Chondrocyte (in vitro differentiated cells): ENCODE measurements around the gene RBM38. TPM values are rescaled to one million over a fixed set of nuclear protein-coding genes. Genes with fewer than 3 reads are reported as not detected.

Experiments
- DNase-seq: peaks from one replicate; pipeline ENCODE4 v3.0.0; 2021; ENCODE audit warnings: mixed read lengths, low spot score
- H3K27ac Mint-ChIP-seq: one replicate; pipeline ENCODE4 v1.8.0; 2021; ENCODE audit warnings: mild to moderate bottlenecking, moderate library complexity, mixed read lengths; ENCODE audit not compliant: unreplicated experiment
- H3K27me3 Mint-ChIP-seq: 2 replicates; pipeline ENCODE4 v1.8.0; 2021; ENCODE audit warnings: low read depth, mixed read lengths
- H3K36me3 Mint-ChIP-seq: 2 replicates; pipeline ENCODE4 v1.8.0; 2021; ENCODE audit warnings: low read depth, mixed read lengths
- H3K4me1 Mint-ChIP-seq: 2 replicates; pipeline ENCODE4 v1.8.0; 2021; ENCODE audit warnings: low read depth, mild to moderate bottlenecking, mixed read lengths
- H3K4me3 Mint-ChIP-seq: one replicate; pipeline ENCODE4 v1.8.0; 2021; ENCODE audit warnings: mild to moderate bottlenecking, moderate library complexity, mixed read lengths; ENCODE audit not compliant: unreplicated experiment
- H3K9me3 Mint-ChIP-seq: 2 replicates; pipeline ENCODE4 v1.8.0; 2021; ENCODE audit warnings: low read depth, mixed read lengths
- CTCF ChIP-seq: fragments of 200-600 bp; sonication (generic); IDR thresholded peaks from 2 replicates; pipeline ENCODE4 v1.5.0; 2021; ENCODE audit warnings: antibody characterized with exemption, mild to moderate bottlenecking, moderate library complexity
- total RNA-seq: library from RNA; stranded (reverse); gene quantifications from 3 replicates; pipeline ENCODE4 v1.2.1, GENCODE V29; 2021

The RBM38 gene
- total RNA-seq, 1 donor from 2014 or later, result 11.2 TPM

DNA sequence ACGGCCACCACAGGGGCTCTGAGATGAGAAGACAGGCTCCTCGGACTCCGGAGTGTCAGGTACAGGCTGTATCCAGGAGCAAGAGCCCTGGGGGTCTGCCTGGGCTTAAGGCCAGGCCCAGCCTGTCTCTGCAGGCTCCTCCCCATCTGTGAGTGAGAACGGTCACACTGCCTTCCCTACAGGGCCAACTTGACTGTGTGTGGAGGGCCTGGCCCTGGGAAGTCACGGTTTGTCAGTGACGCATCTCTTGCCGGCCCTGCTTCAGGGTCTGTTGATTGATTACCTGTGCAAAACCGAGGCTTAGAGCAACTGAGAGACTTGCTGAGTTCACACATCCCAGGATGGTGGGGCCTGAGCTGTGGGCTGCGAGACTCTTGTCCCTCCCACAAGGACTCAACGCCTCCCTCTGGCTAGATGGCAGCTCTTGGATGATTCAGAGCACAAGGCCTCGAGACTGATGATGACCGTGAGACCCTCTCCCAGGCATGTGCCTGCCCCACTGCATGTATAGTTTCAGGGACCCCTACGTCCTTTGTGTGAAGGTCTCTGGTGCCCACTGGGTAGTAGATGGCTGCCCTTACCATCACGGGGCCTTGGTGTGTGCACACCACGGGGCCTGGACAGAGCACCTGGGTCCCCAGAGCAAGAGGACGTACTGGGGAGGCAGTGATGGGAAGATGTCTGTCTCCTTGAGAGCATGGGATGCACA, 5.9 kb downstream of the RBM38 start:
- peaks cover 49% of the 10 kb centered on the region for H3K4me1 Mint-ChIP-seq
- no peaks in the 10 kb centered on the region for H3K27me3 Mint-ChIP-seq
- no peak for TF ChIP-seq CTCF
- no peak overlapping the region for H3K4me3 Mint-ChIP-seq
- no peaks in the 10 kb centered on the region for H3K9me3 Mint-ChIP-seq
- H3K36me3 Mint-ChIP-seq, result peaks cover 4% of the 10 kb centered on the region
- no peak overlapping the region for H3K27ac Mint-ChIP-seq
- peak; percentile 73 for DNase-seq

GRCh38 chr20:57397693-57398108, 6.5 kb downstream of the RBM38 start:
- DNase-seq, result peak; percentile 51
- H3K27ac Mint-ChIP-seq, result no peak overlapping the region
- no peaks in the 10 kb centered on the region for H3K9me3 Mint-ChIP-seq
- H3K4me3 Mint-ChIP-seq, result no peak overlapping the region
- peaks cover 4% of the 10 kb centered on the region for H3K36me3 Mint-ChIP-seq
- TF ChIP-seq CTCF, result no peak
- peaks cover 44% of the 10 kb centered on the region for H3K4me1 Mint-ChIP-seq
- H3K27me3 Mint-ChIP-seq, result no peaks in the 10 kb centered on the region

DNA sequence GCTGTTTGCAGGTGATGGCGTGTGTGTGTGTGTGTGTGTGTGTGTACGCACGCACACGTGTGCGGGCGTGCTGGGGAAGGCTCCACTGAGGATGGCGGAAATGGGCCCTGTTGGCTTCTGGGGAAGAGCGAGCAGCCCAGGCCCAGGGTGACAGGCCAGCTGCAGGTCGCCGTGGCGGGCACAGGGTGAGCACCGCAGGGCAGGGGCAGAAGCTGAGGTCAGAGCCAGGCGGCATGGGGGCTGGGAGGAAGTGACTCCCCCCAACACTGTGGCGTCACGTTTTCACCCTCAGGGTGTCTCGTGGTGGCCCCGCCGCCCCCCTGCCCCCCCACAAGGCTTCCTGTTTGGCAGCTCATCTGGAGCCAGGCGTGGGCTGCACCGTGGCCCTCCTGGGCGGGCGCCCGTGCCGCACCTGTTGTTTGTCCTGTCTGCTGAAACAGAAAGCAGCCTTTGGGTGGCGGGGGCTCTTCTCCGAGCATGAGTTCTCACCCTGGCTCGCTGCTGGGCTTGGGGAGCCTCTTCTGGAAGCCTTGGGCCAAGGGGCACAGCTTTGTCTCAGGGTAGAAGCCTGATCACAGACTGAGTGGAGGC, 7.1 kb downstream of the RBM38 start:
- Mint-ChIP-seq H3K36me3 (peaks cover 4% of the 10 kb centered on the region), H3K27me3 (no peaks in the 10 kb centered on the region), H3K9me3 (no peaks in the 10 kb centered on the region), H3K27ac (peak overlapping the region; percentile 74), H3K4me3 (no peak overlapping the region), H3K4me1 (peaks cover 37% of the 10 kb centered on the region)
- DNase-seq, result peak; percentile 77
- TF ChIP-seq CTCF, result no peak

DNA sequence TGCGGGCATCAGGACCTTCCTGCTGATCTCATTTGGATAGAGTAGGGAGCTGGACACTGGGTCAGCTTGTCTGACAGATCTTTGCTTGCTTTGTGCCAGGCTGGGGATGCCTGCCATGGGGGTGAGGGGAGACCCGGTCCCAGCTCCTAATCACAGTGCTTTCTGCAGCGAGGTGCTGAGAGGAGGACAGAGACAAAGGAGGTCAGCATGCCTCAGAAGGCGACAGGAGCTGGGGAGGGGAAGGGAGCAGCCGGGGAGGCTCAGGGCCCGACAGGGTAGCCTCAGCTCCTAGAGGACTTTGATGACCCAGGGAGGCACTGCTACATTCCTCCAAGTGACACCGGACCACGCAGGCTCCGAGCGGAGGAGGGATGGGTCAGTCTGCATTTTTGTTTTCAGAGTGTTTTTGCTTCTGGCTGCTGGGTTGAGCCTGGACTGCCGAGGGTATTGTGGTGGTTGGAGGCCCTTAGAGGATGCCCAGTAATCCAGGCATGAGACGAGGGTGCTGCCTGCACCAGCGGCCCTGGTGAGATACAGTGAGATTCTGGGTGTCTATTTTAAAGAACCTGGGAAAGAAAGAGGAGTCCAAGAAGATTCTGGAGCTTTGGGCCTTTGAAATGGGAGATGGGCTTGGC, 7.8 kb downstream of the RBM38 start:
- peak; percentile 69 for DNase-seq
- Mint-ChIP-seq H3K9me3 (no peaks in the 10 kb centered on the region), H3K4me1 (peaks cover 31% of the 10 kb centered on the region), H3K4me3 (no peak overlapping the region), H3K27ac (peak overlapping the region; percentile 74), H3K27me3 (no peaks in the 10 kb centered on the region), H3K36me3 (peaks cover 1% of the 10 kb centered on the region)
- TF ChIP-seq CTCF, result no peak

- H3K4me3 Mint-ChIP-seq, result no peak overlapping the region
- DNase-seq, result peak; percentile 81
- peaks cover 1% of the 10 kb centered on the region for H3K36me3 Mint-ChIP-seq
- no peak for TF ChIP-seq CTCF
- H3K27ac Mint-ChIP-seq, result peak overlapping the region; percentile 74
- H3K9me3 Mint-ChIP-seq, result no peaks in the 10 kb centered on the region
- peaks cover 29% of the 10 kb centered on the region for H3K4me1 Mint-ChIP-seq
- H3K27me3 Mint-ChIP-seq, result no peaks in the 10 kb centered on the region
Observed at GRCh38 chr20:57399587-57400155, 8.5 kb downstream of the RBM38 start.
